ENCODE results near the gene SLC6A3.
"Not testable (repeated sequence)": the region's sequence is repeated elsewhere in the genome, so short reads cannot be mapped to it uniquely, and the experiment has no call there.

Gene SLC6A3

DNA sequence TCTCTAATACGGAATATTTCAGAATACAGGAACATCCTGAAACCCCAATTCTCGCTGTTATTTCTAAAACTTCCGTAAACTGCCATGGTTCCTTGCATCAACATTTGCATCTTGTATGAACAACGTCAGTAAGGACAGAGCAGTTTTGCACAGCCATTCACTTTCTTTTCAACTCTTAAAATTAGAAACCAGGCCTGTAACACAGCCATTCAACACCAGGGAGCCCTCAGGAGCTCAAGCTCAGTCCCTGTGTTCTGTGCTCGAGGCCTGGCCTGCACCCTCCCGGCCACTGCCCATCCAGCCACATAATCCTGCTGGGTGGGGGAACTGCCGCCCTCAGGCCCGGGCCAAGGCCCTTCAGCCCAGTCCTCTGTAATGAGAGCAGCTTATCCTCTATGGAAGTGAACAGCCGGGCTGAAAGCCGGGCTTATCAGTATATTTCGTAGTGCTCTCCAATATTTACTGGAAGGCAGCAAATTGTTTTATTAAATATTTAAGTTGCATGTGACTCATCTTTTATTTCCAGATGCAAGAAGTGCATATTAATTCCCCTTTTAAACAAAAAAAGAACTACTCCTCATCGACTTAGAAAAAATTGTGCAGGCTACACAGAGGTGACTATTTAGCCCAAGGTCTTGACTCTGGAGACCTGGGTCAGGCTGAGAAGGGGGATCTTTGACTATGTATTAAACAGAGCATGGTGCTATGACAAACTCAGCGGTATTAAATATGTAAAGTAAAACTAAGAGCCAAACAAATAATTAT is 33.2 kb upstream of the SLC6A3 start:
- in situ Hi-C loops (cut with MboI; ENCODE audit: low sequenced_read_pairs) = no loop called here

DNA sequence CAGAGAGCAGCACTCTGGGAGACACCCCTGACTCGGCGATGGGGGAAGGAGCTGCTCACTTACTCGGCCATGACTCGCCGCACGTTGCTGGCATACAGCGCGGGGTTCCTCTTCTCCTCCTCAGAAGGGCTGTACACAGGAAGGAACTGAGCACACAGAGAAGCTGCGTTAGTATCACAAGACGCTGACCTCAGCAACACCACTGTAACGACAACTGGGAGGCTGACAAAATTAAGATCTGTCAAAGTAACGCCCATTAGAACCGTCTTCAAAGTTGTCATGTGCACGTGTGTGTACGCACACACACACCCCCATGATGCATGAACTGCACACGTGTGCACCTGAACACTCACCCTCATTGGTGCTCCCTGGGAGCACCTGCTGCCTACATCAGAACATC is 32.1 kb upstream of the SLC6A3 start:
- in situ Hi-C loops (cut with MboI; ENCODE audit: low sequenced_read_pairs) = no loop called here

DNA sequence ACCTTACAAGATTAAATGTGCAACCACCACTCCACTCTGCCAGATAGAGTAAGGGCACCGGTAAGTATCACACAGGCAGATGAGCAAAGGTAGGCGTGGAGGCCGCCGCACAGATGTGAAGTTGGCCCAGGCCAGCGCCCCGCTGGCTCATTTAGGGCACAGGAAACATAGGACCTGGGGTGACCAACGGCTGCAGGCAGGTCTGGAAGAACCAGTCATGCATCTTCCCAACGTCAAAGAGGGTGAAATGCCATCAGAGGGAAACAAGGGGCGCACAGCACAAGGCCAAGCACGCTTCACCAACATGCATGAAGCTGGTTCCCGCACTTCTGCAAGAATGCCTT is 31.7 kb upstream of the SLC6A3 start:
- in situ Hi-C loops (cut with MboI; ENCODE audit: low sequenced_read_pairs) = no loop called here

DNA sequence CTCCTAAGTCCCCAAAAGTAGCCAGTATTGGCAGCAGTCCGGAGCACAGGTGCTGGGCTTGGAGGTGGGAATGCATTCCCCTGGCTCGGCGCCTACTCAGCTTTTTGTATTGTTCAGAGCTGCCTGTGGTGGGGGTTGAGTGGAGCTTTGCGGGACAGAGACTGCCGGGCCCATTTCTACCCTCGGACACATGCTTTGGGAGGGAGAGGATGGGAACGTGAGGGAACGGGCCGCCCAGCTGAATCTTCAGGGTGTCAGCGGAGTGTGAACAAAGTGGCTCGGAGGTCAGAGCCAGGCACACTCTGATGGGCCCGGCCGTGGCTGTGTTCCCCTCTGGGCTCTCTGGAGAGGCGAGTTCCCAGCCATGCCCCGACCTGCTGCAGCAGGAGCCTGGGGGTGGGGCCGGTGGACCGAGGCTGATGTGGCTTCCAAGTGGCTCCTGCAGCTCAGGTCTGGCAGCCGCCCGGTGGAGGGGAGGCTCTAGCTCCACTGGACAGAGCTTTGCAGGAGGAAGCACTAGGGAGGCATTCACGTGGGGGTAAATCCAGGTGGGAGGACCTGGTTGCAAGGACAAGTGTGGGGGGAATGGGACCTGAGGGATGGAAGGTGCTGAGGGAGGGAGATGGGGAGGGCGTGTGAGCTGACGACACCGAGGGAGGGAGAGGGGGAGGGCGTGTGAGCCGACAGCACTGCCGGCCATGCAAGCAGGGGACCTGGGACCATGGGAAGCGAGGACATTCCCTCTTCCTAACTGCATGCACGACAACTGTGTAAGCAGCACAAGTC is 31.1 kb upstream of the SLC6A3 start:
- in situ Hi-C loops (cut with MboI; ENCODE audit: low sequenced_read_pairs) = no loop called here

DNA sequence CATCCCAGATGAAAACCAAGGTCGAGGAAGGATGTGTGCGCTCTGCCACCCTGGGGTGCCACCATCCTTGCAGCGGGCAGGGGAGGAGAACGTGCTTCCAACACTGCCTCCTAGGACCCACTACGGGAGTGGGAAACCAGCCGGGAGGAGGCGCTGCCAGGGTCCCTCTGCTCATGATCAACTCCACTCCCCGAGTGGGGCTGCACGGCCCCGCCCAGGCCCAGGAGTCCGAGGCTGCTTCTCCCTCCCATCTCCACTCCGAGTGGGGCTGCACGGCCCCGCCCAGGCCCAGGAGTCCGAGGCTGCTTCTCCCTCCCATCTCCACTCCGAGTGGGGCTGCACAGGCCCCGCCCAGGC is 30.3 kb upstream of the SLC6A3 start:
- in situ Hi-C loops (cut with MboI; ENCODE audit: low sequenced_read_pairs) = not testable (repeated sequence)

DNA sequence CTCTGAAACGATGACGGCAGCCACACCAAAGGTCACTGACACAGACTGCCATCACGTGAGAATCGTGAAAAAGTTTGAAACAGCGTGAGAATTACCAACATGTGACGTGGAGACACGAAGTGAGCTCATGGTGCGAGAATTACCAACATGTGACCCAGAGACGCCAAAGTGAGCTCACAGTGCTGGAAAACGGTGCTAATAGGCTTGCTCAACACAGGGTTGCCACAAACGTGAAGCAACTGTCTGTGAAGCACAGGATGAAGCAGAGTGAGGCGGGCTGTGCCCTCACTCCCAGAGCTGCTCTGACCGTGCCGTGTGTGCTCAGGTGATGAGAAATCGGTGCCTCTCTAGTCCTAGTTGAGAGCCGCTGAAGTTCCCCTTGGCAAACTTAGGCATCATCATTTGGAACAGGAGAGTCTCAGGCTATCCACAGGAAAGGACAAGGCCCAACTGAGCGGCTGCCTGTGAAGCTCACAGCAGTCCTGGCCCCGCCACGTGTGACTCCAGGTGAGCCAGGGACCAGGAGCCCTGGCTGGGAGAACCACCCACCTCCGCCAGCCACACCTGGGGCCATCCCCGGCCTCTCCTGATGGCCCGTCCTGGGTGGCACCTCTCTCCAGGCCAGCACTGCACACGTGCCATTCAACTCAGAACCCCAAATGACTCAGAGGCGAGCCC is 29.8 kb upstream of the SLC6A3 start:
- in situ Hi-C loops (cut with MboI; ENCODE audit: low sequenced_read_pairs) = no loop called here

DNA sequence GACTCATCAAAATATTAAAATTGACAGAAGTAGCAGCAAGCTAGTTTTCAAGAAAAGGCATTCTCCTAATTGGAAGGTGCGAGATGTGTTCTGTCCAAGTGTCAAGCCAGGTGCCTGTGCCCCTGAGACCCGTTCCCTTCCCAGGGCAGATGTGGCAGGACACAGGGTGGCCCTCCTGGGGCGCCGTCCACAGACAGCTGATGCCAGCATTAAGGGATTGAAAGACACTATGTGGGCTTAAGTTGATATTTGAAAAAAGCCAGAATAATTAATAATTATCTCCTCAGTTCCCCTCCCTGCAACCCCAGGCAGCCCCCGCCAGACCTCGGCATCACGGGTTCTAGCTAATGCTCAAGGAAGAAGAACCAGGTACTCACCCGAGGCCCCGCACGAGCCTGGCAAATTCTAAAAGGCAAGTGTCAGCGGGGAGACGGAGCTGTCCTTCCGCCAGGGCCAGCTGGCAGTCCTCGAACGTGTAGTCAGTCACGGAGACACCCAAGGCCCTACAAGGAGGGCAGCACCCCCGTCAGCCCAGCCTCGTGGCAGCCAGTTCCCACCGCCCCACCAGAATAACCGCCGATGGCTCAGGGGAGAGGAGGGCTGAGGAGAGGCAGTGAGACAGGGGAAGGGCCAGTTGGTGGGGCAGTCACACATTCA is 29.1 kb upstream of the SLC6A3 start:
- in situ Hi-C loops (cut with MboI; ENCODE audit: low sequenced_read_pairs) = no loop called here

DNA sequence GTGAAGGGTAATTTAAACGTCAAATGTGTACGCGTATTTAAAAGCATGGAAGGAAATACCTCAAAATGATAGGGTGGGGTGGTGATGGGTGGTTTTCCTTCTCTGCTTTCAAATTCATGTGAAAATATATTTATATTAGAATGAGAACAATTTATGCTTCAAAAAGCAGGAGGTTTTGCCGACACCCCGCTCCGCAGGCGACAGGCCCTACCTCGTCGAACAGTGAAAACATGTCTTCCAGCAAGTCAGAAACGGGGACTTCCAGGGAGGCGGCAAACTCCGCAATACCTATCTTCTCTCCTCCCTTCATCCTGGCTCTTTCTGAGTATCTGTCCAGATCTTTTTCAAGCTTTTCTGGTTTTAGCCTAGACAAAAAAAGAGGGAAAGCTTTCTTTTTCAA is 28.5 kb upstream of the SLC6A3 start:
- in situ Hi-C loops (cut with MboI; ENCODE audit: low sequenced_read_pairs) = no loop called here

DNA sequence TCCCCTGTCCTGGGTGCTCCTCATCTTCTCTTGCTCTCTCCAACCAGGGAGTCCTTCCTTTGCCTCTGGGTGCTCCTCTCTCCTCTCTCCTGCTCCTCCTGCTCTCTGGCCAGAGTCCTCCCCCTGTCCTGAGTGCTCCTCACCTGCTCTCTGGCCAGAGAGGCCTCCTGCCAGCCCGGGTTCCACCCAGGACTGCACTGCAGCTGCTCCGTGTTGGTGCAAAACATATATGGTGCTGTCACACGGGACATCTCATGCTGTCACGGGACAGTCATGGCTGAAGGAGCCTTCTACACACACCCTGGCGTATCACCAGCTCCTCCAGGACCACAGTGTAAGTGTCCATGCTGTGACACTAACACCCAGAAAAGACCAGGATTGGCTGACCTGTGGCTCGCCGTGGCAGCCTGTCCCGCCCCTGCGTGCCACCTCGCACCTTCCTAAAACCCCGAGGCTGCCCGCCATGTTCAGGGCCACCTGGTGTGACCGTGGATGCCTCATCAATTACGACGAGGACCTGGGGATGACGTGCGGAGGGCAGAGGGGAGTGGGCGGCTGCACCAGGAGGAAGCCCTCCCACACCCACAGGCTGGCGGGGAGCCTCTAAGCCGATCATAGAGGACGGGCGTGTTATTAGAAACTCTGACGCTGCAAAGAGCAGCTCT is 27.9 kb upstream of the SLC6A3 start:
- in situ Hi-C loops (cut with MboI; ENCODE audit: low sequenced_read_pairs) = no loop called here

DNA sequence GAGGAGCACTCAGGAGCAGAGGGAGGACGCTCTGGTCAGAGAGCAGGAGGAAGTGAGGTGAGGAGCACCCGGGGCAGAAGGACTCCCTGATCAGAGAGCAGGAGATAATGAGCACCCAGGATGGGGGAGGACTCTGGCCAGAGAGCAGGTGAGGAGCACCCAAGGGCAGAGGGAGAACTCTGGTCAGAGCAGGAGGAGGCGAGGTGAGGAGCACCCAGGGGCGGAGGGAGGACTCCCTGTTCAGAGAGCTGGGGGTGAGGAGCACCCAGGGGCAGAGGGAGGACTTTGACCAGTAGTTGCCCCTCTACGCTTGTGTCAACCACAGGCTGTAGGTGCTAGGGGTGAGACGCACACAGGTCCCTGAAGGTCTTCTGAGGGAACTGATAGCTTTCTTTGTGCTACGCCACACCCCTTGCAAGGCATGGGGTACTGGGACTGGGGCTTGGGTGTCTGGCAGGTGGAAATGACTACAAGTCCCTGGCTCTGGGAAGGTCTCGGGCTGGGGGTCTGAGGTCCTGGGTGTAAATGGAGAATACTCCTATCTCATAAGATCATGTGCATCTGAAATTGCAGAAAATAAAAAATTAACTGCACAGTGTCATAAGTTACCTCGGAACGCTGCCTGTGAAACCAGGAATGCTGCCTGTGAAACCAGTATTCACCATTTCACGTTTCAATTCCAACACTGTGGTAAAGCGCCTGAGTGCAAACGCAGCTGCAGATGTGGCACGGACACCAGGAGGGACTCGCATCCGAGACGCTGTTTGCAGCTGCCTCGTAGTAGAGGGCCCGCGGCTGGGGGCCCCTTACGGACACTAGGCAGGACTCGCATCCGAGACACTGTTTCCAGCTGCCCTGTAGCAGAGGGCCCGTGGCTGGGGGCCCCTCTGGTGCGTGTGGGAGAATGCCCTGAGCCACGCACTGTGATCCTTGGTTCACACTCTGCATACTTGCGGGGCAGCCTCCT is 27.0 kb upstream of the SLC6A3 start:
- in situ Hi-C loops (cut with MboI; ENCODE audit: low sequenced_read_pairs) = no loop called here

DNA sequence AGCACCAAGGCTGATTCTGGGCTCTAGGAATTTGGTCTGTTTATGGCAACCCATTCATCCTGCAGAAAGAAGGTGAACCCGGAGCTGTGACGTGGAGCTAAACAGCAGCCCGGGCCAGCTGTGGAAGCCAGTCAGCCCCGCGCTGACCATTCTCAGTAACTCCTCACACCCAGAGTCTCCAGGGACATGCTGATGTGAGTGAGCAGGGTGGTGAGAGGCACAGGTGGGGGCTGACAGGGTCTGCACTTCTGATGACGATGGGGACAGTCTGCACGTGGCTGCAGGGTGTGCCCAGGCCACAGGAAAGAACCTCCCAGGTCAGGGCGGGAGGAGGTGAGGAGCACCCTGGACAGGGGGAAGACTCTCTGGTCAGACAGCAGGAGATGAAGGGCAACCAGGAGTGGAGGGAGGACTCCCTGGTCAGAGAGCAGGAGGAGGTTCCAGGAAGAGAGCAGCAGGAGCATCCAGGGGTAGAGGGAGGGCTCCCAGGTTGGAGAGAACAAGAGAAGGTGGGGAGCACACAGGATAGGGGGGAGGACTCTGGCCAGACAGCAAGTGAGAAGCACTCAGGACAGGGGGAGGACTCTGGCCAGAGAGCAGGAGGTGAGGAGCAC is 26.1 kb upstream of the SLC6A3 start:
- in situ Hi-C loops (cut with MboI; ENCODE audit: low sequenced_read_pairs) = no loop called here

DNA sequence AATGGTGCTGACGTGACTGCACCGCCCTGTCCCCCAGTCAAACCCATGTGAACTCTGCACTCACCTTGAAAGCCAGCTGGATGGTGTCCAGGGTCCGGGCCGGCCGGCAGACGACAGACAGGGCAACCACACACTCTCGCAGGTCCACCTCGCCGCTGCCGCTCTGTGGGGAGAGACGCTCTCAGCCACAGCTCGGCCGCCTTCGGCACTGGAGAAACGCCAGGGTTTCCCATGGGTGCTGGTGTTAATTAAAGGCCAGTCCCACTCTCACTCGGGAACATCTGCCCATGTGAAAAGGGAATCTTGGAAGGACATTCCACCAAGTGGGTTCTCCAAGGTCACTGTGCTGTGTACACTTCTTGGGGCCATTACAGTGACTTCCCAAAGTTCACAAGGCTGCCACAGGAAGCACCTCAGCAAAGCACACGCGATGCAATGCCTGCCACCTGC is 25.5 kb upstream of the SLC6A3 start:
- in situ Hi-C loops (cut with MboI; ENCODE audit: low sequenced_read_pairs) = no loop called here

DNA sequence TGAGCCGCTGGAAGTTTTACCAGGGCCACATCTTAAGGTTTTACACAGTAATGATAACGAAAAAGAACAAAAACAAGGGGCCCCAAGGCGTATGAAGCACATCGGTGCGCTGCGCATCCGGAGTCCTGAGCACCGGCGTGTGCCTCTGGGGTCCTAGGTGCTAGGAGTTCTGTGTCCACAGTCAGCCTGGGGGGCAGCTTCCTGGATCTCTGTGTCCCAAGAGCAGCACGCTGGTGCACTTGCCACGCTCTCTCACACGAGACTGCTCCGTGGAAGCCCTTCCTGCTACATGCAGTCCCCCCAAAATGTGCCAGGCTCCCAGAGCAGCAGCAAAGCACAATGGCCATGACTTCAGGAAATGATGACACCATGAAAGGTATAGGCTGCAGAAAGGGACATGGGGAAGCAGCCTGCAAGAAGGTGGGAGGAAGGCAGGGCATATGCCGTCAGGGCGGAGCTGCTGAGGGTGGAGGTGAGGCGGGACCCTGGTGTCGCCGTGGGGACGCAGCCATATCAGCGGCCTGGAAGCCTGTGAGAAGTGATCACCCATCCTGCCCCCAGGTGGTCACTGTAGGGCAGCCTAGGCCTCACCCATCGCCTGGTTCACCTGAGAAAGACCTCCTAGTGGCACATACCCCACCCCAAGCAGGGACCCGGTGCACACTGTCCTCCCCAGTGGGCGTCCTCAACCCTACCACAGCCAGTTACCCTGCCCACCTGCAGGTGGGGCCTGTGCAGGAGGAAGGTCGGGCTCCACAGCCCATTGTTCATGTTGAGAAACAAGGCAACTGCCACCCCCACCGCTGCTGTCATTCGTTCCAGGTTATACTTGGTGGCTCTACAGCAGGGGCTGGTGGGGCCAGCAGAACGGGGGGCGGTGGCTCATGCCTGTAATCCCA is 23.6 kb upstream of the SLC6A3 start:
- in situ Hi-C loops (cut with MboI; ENCODE audit: low sequenced_read_pairs) = no loop called here

DNA sequence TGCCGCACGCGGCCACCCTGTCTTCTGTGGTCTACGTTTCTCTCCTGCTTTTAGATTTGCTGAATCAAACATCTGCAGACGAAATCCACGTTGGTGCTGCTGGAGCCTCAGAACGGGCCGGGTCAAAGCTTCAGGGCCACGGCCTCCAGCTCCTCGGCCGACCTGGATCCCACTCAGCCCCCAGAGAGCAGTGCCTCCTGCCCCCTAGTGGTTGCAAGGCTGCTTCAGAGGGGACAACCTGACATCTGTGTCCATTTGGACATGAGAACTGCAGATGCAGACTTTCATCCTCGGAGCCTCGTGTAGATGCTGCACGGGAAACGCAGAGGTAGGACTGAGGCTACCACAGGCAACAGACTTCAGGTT is 23.0 kb upstream of the SLC6A3 start:
- in situ Hi-C loops (cut with MboI; ENCODE audit: low sequenced_read_pairs) = no loop called here

DNA sequence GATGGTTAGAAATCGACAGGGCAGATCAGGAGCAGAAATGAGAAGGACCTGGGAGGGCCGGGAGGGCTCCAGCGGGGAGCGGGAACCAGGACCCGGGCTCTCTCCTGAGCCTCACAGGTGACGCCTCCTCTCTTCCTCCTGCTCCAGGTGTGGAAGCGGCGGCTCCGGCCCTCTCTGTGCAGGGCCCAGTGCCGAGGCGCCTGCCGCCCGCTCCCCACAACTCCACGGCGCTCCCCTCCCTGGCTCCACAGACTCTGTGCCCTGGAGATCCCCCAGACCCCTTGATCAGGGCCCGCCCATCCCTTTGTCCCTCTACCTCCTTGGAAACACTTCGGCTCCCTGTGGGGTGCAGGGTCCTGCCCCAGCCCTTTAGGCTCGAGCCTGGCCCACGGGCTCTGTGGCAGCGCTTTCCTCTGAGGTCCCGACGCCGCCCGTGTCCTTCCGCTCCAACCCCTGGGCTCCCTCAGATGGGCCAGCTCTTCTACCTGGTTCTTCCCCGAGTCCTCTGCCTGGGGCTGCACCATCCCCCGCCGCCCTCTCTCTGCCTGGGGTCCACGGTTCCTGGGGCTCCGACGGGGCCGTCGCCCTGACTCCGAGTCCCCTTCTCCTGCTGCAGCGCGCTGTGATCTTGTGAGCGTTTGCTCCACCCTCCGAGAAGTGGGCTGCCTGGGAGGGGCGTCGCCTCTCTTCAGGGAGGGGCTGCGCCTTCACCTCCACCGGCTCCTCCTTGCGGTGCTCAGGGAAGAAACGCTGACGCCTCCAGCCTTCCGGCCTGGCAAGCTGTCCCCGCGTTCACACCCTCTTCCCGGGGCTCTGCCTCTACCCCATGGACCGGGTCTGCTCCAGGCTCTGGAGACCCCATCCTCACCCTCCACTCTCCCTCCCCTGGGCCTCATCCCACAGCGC is 22.4 kb upstream of the SLC6A3 start:
- in situ Hi-C loops (cut with MboI; ENCODE audit: low sequenced_read_pairs) = no loop called here

DNA sequence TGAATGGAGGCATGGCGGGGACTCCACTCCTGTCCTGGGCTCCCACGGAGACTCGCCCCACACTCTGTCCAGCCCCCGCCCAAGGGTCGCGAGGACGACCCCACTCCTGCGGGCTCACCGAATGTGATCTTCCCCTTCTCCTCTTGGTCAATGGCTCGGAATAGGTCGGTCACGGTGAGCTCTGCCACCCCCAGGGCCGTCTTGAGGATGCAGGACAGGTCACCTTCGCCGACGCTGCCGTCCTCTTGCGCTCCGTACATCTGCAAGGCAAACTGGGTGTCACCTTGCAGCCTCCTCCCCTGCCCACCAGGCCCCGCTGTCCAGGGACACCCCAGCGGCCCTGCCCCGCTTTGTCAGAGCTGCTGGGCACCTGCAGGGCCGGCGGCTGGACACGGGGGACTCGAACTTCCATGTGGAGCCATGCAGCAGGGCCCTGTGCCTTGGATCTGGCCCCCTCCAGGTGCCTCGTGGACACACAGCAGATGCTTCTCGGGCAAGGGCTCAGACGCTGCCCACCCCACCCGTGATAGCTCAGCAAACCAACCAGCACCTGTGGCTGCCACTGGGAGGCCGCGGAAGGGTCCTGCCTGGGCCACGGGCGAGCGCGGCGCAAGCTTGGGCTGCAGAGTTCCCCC is 21.5 kb upstream of the SLC6A3 start:
- in situ Hi-C loops (cut with MboI; ENCODE audit: low sequenced_read_pairs) = no loop called here

DNA sequence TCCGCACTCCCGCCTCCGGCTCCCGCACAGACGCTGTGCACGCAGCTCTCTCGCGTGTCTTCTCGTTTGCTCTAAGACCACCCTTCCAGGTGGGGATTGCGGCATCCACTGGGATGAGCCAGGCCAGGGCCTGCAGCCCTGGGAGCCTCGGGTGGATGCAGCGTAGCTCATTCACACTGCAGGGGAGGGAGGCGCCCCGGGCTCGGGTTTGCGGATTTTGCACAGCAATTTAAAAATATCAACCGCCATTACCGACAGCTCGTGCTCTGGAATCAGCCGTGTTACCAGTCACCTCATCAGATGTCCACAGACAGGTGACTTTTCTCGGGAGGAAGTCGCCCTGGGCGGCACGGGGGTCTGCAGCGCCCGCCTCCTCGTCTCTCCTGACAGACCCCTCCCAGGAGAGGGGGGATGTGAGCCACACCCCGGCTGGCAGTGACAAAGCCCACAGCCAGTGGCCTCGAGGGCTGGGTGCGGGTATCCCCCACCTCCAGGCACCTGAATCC is 20.8 kb upstream of the SLC6A3 start:
- in situ Hi-C loops (cut with MboI; ENCODE audit: low sequenced_read_pairs) = no loop called here
